Hematopoietic multipotent progenitor cell treated with erythropoietin and hydrocortisone succinate and interleukin-3 and kit ligand, for 4 days (in vitro differentiated cells): ENCODE measurements around the gene EIF3C.
"Not testable (repeated sequence)": the region's sequence is repeated elsewhere in the genome, so short reads cannot be mapped to it uniquely, and the experiment has no call there.

Experiments used
- DNase-seq: peaks from one replicate; pipeline ENCODE4 v3.0.0-alpha.2; 2015

EIF3C gene

DNA sequence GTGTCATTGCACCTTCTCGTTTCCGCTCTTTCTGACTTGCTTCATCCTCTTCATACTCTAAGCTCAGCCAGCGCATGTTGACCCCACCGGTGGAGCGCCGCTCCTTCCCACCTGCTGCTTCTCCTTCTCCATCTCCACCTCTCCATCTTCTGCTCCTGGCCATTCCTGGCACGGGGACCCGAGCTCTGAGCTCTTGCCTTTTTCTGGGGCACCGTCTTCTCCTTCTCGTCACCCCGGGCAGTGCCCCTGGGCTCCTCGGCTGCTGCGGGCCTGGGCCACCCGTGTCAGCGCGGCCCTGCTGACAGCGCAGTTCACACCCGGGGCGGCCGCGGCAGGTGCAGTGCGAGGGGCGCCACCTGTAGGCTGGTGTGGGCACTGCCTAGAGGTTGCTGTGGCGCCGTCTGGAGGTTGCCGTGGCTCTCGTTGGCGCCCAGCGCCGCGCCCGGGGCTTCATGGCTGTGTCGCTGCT, 38.8 kb downstream of the EIF3C start:
- not testable (repeated sequence) for DNase-seq

DNA sequence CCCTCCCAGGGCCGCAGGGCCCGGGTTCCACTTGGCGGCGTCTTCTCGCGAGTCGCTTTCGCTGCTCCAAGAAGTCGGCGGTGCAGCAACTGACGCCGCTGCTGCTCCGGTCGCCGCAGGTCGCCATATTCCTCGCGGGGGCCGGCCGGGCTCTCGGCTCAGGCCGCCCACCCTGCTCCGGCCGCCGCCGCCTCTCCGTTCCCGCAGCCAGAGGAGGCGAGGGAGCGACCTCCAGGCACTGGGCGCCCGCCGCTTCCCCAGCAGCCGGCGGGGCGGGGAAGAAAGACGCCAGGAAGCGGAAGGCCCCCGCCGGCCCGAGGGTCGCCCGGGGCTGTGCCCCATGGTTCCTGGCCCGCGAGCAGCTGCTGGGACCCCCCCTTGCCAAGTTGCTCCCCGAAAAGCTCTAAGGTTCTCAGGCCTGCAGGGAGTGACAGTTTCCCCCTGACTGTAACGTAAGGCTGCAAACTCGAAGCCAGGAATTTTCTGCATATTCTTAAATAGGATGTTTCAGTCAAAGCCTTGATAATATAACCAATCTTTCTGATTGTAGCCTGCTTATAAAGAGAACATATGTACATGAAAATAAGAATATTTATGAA, 39.3 kb downstream of the EIF3C start:
- not testable (repeated sequence) for DNase-seq

DNA sequence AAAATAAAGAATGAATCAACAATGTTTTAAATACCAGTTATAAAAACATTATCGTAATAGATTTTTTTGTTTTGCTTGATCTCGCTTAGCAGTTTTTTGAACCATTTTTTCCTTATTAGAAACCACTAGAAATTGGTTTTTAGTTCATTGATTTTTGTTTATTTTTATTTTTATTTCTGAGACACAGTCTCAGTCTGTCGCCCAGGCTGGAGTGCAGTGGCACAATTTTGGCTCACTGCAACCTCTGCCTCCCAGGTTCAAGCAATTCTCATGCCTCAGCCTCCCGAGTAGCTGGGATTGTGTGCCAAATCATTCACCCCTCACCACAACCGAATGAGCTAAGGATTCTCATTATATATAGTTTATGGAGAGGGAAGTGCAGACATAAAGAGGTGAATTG, 40.2 kb downstream of the EIF3C start, which contains the start of gene NPIPB9:
NPIPB9 (plus strand) TSS at position 301 of the 400 bp plus-strand sequence.
- not testable (repeated sequence) for DNase-seq

DNA sequence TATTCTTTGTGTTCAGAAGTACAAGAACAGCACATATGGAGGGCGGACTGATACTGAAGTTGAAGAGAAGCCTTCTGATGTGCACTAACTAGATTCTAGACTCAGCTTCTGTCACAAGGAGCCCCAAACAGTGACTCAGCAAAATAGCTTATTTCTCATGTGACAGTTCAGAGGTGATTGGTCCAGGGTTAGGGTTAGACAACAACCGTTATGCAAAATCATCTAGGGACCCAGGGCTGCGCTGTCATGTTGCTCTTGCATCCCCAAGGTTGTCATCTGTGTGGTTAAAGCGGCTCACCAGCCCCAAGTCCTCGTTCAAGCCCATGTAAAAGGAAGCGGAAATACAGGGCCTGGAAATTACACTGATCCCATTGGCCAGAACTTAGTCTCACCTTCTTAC, 70.4 kb downstream of the EIF3C start:
- DNase-seq: not testable (repeated sequence)

DNA sequence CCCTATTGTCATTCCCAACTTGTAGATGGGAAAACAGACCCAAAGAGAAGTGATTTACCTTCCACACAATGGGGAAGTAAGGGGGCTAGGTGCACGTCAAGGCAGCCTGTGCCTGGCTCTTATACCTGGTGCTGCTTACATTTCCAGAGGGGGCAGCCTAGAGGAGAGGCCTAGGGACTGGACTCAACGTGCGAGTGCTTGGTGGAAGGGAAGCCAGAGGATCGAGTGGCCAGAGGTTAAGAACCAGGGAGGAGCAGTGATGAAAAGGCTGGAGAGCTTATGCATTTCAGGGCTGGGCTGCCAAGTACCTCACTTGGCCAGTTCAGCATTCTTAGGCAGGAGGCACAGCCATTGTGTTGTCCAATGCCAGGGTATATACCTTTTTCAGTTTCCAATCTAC, 71.1 kb downstream of the EIF3C start:
- not testable (repeated sequence) for DNase-seq
